ENCODE data around the gene BCL7A.

DNA sequence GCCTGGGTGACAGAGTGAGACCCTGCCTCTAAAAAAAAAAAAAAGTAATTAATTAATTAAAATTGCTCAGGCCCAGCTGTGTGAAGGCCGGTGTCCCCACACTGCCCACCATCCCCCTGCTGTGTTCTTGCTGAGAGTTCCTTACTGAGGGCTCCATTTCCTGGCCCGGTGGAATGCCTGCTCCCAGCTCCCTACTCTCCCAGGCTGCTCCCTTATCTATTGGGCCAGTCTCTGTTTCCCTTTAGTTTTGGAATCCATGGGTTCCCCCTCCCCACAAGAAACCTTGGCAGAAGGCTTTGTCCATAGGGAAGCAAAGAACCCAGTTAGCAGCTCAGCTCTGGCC, 75.9 kb downstream of the BCL7A start:
- TF ChIP-seq, protein P1, sequence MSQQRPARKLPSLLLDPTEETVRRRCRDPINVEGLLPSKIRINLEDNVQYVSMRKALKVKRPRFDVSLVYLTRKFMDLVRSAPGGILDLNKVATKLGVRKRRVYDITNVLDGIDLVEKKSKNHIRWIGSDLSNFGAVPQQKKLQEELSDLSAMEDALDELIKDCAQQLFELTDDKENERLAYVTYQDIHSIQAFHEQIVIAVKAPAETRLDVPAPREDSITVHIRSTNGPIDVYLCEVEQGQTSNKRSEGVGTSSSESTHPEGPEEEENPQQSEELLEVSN (IDR thresholded peaks at IDR 0.05), result no peak
- TF ChIP-seq SP2 (IDR thresholded peaks at IDR 0.05; ENCODE audit: low read length) (no peak), KDM1A (IDR thresholded peaks at IDR 0.05; ENCODE audit: borderline replicate concordance, low read length) (no peak), SIRT6 (IDR thresholded peaks at IDR 0.05; ENCODE audit: low read length) (no peak), EZH2 (IDR thresholded peaks at IDR 0.05; ENCODE audit: low read depth, low read length, severe bottlenecking) (no peak), HDAC6 (IDR thresholded peaks at IDR 0.05; ENCODE audit: low read depth, low read length) (no peak), TAF1 (IDR thresholded peaks at IDR 0.05; ENCODE audit: low read depth, low read length) (no peak)
- TF ChIP-seq, protein P2, sequence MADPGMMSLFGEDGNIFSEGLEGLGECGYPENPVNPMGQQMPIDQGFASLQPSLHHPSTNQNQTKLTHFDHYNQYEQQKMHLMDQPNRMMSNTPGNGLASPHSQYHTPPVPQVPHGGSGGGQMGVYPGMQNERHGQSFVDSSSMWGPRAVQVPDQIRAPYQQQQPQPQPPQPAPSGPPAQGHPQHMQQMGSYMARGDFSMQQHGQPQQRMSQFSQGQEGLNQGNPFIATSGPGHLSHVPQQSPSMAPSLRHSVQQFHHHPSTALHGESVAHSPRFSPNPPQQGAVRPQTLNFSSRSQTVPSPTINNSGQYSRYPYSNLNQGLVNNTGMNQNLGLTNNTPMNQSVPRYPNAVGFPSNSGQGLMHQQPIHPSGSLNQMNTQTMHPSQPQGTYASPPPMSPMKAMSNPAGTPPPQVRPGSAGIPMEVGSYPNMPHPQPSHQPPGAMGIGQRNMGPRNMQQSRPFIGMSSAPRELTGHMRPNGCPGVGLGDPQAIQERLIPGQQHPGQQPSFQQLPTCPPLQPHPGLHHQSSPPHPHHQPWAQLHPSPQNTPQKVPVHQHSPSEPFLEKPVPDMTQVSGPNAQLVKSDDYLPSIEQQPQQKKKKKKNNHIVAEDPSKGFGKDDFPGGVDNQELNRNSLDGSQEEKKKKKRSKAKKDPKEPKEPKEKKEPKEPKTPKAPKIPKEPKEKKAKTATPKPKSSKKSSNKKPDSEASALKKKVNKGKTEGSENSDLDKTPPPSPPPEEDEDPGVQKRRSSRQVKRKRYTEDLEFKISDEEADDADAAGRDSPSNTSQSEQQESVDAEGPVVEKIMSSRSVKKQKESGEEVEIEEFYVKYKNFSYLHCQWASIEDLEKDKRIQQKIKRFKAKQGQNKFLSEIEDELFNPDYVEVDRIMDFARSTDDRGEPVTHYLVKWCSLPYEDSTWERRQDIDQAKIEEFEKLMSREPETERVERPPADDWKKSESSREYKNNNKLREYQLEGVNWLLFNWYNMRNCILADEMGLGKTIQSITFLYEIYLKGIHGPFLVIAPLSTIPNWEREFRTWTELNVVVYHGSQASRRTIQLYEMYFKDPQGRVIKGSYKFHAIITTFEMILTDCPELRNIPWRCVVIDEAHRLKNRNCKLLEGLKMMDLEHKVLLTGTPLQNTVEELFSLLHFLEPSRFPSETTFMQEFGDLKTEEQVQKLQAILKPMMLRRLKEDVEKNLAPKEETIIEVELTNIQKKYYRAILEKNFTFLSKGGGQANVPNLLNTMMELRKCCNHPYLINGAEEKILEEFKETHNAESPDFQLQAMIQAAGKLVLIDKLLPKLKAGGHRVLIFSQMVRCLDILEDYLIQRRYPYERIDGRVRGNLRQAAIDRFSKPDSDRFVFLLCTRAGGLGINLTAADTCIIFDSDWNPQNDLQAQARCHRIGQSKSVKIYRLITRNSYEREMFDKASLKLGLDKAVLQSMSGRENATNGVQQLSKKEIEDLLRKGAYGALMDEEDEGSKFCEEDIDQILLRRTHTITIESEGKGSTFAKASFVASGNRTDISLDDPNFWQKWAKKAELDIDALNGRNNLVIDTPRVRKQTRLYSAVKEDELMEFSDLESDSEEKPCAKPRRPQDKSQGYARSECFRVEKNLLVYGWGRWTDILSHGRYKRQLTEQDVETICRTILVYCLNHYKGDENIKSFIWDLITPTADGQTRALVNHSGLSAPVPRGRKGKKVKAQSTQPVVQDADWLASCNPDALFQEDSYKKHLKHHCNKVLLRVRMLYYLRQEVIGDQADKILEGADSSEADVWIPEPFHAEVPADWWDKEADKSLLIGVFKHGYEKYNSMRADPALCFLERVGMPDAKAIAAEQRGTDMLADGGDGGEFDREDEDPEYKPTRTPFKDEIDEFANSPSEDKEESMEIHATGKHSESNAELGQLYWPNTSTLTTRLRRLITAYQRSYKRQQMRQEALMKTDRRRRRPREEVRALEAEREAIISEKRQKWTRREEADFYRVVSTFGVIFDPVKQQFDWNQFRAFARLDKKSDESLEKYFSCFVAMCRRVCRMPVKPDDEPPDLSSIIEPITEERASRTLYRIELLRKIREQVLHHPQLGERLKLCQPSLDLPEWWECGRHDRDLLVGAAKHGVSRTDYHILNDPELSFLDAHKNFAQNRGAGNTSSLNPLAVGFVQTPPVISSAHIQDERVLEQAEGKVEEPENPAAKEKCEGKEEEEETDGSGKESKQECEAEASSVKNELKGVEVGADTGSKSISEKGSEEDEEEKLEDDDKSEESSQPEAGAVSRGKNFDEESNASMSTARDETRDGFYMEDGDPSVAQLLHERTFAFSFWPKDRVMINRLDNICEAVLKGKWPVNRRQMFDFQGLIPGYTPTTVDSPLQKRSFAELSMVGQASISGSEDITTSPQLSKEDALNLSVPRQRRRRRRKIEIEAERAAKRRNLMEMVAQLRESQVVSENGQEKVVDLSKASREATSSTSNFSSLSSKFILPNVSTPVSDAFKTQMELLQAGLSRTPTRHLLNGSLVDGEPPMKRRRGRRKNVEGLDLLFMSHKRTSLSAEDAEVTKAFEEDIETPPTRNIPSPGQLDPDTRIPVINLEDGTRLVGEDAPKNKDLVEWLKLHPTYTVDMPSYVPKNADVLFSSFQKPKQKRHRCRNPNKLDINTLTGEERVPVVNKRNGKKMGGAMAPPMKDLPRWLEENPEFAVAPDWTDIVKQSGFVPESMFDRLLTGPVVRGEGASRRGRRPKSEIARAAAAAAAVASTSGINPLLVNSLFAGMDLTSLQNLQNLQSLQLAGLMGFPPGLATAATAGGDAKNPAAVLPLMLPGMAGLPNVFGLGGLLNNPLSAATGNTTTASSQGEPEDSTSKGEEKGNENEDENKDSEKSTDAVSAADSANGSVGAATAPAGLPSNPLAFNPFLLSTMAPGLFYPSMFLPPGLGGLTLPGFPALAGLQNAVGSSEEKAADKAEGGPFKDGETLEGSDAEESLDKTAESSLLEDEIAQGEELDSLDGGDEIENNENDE (IDR thresholded peaks at IDR 0.05; ENCODE audit: insufficient replicate concordance, low read length), result no peak
- TF ChIP-seq, protein P3, sequence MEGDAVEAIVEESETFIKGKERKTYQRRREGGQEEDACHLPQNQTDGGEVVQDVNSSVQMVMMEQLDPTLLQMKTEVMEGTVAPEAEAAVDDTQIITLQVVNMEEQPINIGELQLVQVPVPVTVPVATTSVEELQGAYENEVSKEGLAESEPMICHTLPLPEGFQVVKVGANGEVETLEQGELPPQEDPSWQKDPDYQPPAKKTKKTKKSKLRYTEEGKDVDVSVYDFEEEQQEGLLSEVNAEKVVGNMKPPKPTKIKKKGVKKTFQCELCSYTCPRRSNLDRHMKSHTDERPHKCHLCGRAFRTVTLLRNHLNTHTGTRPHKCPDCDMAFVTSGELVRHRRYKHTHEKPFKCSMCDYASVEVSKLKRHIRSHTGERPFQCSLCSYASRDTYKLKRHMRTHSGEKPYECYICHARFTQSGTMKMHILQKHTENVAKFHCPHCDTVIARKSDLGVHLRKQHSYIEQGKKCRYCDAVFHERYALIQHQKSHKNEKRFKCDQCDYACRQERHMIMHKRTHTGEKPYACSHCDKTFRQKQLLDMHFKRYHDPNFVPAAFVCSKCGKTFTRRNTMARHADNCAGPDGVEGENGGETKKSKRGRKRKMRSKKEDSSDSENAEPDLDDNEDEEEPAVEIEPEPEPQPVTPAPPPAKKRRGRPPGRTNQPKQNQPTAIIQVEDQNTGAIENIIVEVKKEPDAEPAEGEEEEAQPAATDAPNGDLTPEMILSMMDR (IDR thresholded peaks at IDR 0.05; ENCODE audit: control extremely low read depth in 1 of 3, insufficient read depth in 1 of 3, low read depth in 1 of 3, low read length in 3 of 3), result no peak
